H7 (cell line): ENCODE data around the gene MUSK. TPM values are rescaled to one million over a fixed set of nuclear protein-coding genes. Genes with fewer than 3 reads are reported as not detected.

Source experiments
- DNase-seq: peaks from one replicate; pipeline ENCODE4 v3.0.0; 2012
- H3K27me3 ChIP-seq: 2 replicates; pipeline ENCODE4 v1.6.0; 2011; ENCODE audit warnings: mild to moderate bottlenecking, low read length; ENCODE audit not compliant: control insufficient read depth, insufficient read depth
- H3K36me3 ChIP-seq: replicated peaks from 2 replicates; pipeline ENCODE4 v1.5.1; 2011; ENCODE audit warnings: low read length; ENCODE audit not compliant: control insufficient read depth, insufficient read depth
- H3K4me3 ChIP-seq: 2 replicates; pipeline ENCODE4 v1.5.1; 2011; ENCODE audit warnings: low read depth, mild to moderate bottlenecking, control low read depth, low read length, moderate library complexity; ENCODE audit not compliant: insufficient read depth
- total RNA-seq: library from RNA; depleted of rRNA; stranded (reverse); fragments of >200 nt; shearing (Covaris generic); gene quantifications from 2 replicates; pipeline ENCODE4 v1.2.3, GENCODE V29; 2014; rRNA removed

Gene MUSK
- total RNA-seq, result not detected in 2 replicates

DNA sequence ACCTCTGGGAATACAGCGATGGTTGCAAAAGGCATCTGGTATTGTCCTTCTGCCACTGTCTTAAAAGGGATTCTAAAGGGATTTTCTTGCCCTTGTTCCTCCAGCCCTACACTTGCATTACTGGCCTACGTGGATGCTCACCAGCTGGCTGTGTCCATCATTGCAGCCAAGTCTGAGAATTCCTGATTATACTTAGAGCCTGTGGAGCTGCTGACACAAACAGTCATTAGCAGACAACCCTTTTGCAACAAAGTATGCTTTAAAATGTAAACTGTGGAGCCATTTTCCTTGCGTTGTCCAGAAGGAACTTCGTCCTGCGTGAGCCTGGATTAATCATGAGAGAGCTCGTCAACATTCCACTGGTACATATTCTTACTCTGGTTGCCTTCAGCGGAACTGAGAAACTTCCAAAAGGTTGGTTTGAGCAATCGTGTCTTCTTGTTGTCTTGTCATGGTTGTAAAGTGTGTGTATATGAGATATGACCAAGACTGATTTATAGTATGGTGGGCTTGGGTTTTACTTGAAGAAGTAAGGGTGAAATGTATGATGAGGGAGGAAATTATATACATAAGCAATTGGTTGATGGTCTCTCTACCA is at the start of gene MUSK:
MUSK (plus strand) TSS at position 222 of the 598 bp plus-strand sequence; CDS start at position 336, 114 bp downstream.
- Histone ChIP-seq H3K4me3 (no peak within 1 kb of the TSS), H3K36me3 (no peaks in the 10 kb centered on the region), H3K27me3 (no peaks in the 10 kb centered on the region)
- no peak for DNase-seq

GRCh38 chr9:110619831-110620230 is 48.8 kb upstream of the MUSK start:
- Histone ChIP-seq H3K36me3 (no peaks in the 10 kb centered on the region), H3K4me3 (no peak overlapping the region), H3K27me3 (no peaks in the 10 kb centered on the region)
- no peak for DNase-seq

DNA sequence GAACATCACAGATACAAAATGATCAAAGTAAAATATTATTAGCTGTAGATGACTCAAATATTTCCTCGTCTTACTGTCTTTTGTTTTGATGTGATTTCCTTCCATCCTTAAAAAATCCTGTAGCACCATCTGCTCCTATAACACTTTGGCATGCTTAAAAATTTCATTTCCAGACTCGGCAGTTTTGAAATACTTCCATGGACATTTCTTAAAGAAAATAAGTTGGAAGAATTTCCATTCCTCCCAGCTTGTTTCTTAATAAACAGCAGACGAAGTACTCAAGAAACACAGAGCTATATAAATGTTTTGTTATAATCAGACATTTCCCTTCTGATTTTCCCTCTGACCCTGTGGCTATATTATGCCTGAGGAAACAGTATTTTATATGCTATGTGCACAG is 47.9 kb upstream of the MUSK start:
- H3K27me3 ChIP-seq, result no peaks in the 10 kb centered on the region
- DNase-seq, result no peak
- no peaks in the 10 kb centered on the region for H3K36me3 ChIP-seq
- no peak overlapping the region for H3K4me3 ChIP-seq

DNA sequence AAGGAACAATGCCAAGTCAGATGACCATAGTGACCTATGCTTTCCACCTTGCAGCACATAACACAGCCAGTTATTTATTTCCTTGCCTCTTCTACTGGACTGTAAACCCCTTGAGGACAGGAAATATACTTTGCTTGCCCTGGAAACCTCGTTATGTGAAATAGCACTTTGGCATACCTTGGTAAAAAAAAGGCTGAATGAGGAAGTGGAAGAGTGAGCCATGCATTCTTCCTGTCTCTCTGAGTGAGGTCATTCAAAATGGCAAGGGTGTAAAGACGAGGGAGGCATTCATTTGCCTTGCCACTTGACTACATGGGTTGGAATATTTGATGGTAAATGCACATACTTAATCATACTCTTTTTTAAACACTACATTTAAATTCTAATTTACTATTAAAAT is 46.2 kb upstream of the MUSK start:
- DNase-seq, result no peak
- no peak overlapping the region for H3K4me3 ChIP-seq
- H3K36me3 ChIP-seq, result no peaks in the 10 kb centered on the region
- no peaks in the 10 kb centered on the region for H3K27me3 ChIP-seq

GRCh38 chr9:110623462-110624025 is 45.0 kb upstream of the MUSK start:
- DNase-seq, result no peak
- no peaks in the 10 kb centered on the region for H3K36me3 ChIP-seq

DNA sequence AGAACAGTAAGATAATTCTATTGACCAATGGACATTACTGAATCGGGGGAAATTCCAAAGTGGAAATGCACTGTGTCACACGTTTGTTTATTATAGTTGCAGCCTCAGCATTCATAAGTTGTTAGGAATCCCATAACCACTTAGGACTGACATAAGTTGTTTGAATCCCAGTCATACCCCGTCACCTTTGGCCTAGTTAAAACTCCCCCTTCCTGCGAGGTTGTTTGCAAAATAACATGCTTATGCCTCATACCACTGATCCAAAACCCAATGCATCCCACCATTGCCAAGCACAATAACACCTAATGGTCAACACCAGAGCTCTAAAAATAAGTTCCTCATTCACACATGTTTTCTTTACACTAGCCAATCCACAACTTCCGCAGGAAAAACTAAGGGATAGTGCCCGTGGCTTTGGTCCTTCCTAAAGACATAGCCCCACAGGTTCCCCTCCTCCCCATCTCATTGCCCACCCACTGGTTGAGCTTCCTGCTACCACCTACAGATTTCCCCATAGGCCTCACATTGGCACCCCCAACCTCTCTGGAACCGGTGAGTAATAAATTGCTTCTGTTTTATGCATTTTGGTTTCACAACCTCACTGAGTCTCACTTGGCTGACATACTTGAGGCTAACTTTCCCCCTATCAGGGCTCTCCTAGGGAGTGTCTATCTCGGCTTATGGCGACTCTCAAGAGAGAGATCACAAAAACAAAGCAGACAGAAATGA is 42.3 kb upstream of the MUSK start:
- Histone ChIP-seq H3K4me3 (no peak overlapping the region), H3K36me3 (no peaks in the 10 kb centered on the region), H3K27me3 (no peaks in the 10 kb centered on the region)
- DNase-seq, result no peak

More at GRCh38 chr9:110623462-110624025, 45.0 kb upstream of the MUSK start:
- no peaks in the 10 kb centered on the region for H3K27me3 ChIP-seq
- H3K4me3 ChIP-seq, result no peak overlapping the region

- H3K4me3 ChIP-seq, result no peak overlapping the region
- H3K36me3 ChIP-seq, result no peaks in the 10 kb centered on the region
- no peaks in the 10 kb centered on the region for H3K27me3 ChIP-seq
- DNase-seq, result no peak
These were observed 33.0 kb upstream of the MUSK start for GRCh38 chr9:110635589-110635988.

- DNase-seq, result no peak
- no peaks in the 10 kb centered on the region for H3K27me3 ChIP-seq
- H3K4me3 ChIP-seq, result no peak overlapping the region
- H3K36me3 ChIP-seq, result no peaks in the 10 kb centered on the region
These were observed 30.1 kb upstream of the MUSK start for GRCh38 chr9:110638381-110638954.

- DNase-seq, result no peak
- H3K27me3 ChIP-seq, result no peaks in the 10 kb centered on the region
- no peaks in the 10 kb centered on the region for H3K36me3 ChIP-seq
- H3K4me3 ChIP-seq, result no peak overlapping the region
These were observed 27.9 kb upstream of the MUSK start for GRCh38 chr9:110640736-110641135.

DNA sequence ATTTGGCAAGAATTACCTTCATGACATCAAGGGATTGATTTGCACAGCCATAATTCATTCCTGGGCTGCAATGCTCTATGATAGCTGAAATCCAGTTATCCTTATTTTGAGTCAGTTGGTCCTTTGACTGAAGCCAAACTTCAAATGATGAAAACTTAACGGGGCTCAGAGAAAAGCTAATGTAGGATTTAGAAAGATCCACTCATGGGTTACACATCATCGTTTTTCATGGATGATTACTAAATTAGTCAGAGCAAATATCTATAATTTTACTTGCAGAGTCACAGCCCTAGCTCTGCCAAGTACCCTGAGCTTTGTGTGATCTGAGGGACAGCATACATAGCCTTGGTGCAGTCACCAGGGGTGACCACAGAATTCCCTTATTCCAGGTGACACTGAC is 27.3 kb upstream of the MUSK start:
- Histone ChIP-seq H3K4me3 (no peak overlapping the region), H3K36me3 (no peaks in the 10 kb centered on the region), H3K27me3 (no peaks in the 10 kb centered on the region)
- DNase-seq, result no peak

DNA sequence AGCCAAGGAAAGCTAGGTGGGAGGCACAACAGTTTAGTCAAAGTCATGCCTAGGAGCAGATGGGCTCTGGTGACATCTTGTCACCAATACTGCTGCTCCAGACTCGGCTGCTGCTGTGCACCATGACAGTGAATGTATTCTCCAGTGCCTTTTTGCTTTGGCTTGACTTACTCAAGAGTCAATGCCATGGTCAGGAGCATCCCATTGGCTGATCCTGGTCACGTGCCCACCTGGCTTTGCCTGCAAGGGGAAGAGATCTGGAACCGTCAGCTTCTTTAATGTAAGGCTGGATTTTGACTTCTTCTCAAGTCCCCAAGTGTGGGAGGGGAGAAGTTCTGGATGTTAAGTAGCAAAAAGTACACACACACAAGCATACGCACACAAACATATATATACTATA is 19.9 kb upstream of the MUSK start:
- no peak for DNase-seq
- Histone ChIP-seq H3K36me3 (no peaks in the 10 kb centered on the region), H3K27me3 (no peaks in the 10 kb centered on the region; the same call in 1 of the 2 replicates), H3K4me3 (no peak overlapping the region)

DNA sequence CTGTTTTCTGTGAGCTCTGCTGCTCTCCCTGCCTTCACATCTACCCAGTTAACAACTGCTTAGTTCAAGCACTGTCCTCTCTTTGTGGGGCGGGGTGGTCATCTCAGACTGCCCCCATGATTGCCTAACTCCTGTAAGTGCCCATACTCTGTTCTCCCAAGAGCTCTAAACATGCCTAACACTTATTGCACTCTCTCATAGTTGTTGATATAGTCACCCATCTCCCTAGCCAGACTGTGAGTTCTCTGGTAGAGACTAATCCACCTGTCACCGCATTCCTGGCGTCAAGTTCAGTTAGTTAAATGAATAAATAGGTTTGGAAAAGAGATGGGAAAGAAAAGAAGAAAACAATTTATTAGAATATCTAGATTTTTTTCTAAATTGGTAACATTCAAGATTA is 18.3 kb upstream of the MUSK start:
- Histone ChIP-seq H3K36me3 (no peaks in the 10 kb centered on the region), H3K4me3 (no peak overlapping the region)
- no peak for DNase-seq

GRCh38 chr9:110650991-110651411 is 17.6 kb upstream of the MUSK start:
- DNase-seq, result no peak
- Histone ChIP-seq H3K36me3 (no peaks in the 10 kb centered on the region), H3K4me3 (no peak overlapping the region), H3K27me3 (no peaks in the 10 kb centered on the region; the same call in 1 of the 2 replicates)

More for the DNA sequence above, 18.3 kb upstream of the MUSK start:
- H3K27me3 ChIP-seq, result no peaks in the 10 kb centered on the region; the same call in 1 of the 2 replicates

- Histone ChIP-seq H3K27me3 (no peaks in the 10 kb centered on the region), H3K4me3 (no peak overlapping the region), H3K36me3 (no peaks in the 10 kb centered on the region)
- no peak for DNase-seq
These were observed 12.6 kb upstream of the MUSK start for GRCh38 chr9:110655754-110656641.
